H1 (cell line): Measurements from ENCODE around the gene SLC66A3. TPM values are rescaled to one million over a fixed set of nuclear protein-coding genes. Genes with fewer than 3 reads are reported as not detected.

Experiments
- JUND ChIP-seq: IDR thresholded peaks from 2 replicates; pipeline ENCODE4 v1.6.1; 2011; ENCODE audit warnings: mild to moderate bottlenecking, improper control_type of control experiment, low read length
- SIN3A ChIP-seq, 2 experiments: IDR thresholded peaks in 1 of 2; conservative IDR thresholded peaks in 1 of 2; 2 replicates each; pipeline ENCODE4 v1.6.1; 2011 to 2012; ENCODE audit warnings: low read length in 2 of 2, improper control_type of control experiment in 1 of 2, low read depth in 1 of 2, mild to moderate bottlenecking in 1 of 2
- polyA plus RNA-seq, 7 experiments: library from polyadenylated mRNA; depleted of rRNA in 3 of 7; stranded (reverse) in 5 of 7; unstranded in 2 of 7; fragments of >200 nt in 5 of 7; fragments of 200-250 nt in 2 of 7; gene quantifications; 1 replicate in 5 of 7; 2 replicates in 1 of 7; 4 replicates in 1 of 7; pipeline versions ENCODE4 v1.2.1 to v1.2.3, GENCODE V29; 2011 to 2013; ENCODE audit warnings: missing spikeins in 2 of 7, mixed read lengths in 2 of 7
- total RNA-seq: library from RNA; stranded (reverse); fragmentation: NEBNext Ultra II Directional; extraction: Animal tissue kit (Norgen Biotek cat#: 25700); gene quantifications from 2 replicates; pipeline ENCODE4 v1.2.1, GENCODE V29; 2021
- TF ChIP-seq, protein P1 (sequence below): fragments of 300-600 bp; sonication (generic); IDR thresholded peaks from 2 replicates; pipeline ENCODE4 v1.7.1; 2012; ENCODE audit warnings: low read length, moderate library complexity, mild to moderate bottlenecking, inconsistent platforms; ENCODE audit not compliant: insufficient replicate concordance

The SLC66A3 gene
- total and polyA plus RNA-seq, 2 of the 8 experiments (the other 6 are each of a cell fraction or from before 2014, with no cell fraction given) = 8.7 to 27.8 TPM

GRCh38 chr2:11214770-11215169, 59.5 kb downstream of the SLC66A3 start (continued):
- no peak for TF ChIP-seq JUND
- TF ChIP-seq, protein P1, sequence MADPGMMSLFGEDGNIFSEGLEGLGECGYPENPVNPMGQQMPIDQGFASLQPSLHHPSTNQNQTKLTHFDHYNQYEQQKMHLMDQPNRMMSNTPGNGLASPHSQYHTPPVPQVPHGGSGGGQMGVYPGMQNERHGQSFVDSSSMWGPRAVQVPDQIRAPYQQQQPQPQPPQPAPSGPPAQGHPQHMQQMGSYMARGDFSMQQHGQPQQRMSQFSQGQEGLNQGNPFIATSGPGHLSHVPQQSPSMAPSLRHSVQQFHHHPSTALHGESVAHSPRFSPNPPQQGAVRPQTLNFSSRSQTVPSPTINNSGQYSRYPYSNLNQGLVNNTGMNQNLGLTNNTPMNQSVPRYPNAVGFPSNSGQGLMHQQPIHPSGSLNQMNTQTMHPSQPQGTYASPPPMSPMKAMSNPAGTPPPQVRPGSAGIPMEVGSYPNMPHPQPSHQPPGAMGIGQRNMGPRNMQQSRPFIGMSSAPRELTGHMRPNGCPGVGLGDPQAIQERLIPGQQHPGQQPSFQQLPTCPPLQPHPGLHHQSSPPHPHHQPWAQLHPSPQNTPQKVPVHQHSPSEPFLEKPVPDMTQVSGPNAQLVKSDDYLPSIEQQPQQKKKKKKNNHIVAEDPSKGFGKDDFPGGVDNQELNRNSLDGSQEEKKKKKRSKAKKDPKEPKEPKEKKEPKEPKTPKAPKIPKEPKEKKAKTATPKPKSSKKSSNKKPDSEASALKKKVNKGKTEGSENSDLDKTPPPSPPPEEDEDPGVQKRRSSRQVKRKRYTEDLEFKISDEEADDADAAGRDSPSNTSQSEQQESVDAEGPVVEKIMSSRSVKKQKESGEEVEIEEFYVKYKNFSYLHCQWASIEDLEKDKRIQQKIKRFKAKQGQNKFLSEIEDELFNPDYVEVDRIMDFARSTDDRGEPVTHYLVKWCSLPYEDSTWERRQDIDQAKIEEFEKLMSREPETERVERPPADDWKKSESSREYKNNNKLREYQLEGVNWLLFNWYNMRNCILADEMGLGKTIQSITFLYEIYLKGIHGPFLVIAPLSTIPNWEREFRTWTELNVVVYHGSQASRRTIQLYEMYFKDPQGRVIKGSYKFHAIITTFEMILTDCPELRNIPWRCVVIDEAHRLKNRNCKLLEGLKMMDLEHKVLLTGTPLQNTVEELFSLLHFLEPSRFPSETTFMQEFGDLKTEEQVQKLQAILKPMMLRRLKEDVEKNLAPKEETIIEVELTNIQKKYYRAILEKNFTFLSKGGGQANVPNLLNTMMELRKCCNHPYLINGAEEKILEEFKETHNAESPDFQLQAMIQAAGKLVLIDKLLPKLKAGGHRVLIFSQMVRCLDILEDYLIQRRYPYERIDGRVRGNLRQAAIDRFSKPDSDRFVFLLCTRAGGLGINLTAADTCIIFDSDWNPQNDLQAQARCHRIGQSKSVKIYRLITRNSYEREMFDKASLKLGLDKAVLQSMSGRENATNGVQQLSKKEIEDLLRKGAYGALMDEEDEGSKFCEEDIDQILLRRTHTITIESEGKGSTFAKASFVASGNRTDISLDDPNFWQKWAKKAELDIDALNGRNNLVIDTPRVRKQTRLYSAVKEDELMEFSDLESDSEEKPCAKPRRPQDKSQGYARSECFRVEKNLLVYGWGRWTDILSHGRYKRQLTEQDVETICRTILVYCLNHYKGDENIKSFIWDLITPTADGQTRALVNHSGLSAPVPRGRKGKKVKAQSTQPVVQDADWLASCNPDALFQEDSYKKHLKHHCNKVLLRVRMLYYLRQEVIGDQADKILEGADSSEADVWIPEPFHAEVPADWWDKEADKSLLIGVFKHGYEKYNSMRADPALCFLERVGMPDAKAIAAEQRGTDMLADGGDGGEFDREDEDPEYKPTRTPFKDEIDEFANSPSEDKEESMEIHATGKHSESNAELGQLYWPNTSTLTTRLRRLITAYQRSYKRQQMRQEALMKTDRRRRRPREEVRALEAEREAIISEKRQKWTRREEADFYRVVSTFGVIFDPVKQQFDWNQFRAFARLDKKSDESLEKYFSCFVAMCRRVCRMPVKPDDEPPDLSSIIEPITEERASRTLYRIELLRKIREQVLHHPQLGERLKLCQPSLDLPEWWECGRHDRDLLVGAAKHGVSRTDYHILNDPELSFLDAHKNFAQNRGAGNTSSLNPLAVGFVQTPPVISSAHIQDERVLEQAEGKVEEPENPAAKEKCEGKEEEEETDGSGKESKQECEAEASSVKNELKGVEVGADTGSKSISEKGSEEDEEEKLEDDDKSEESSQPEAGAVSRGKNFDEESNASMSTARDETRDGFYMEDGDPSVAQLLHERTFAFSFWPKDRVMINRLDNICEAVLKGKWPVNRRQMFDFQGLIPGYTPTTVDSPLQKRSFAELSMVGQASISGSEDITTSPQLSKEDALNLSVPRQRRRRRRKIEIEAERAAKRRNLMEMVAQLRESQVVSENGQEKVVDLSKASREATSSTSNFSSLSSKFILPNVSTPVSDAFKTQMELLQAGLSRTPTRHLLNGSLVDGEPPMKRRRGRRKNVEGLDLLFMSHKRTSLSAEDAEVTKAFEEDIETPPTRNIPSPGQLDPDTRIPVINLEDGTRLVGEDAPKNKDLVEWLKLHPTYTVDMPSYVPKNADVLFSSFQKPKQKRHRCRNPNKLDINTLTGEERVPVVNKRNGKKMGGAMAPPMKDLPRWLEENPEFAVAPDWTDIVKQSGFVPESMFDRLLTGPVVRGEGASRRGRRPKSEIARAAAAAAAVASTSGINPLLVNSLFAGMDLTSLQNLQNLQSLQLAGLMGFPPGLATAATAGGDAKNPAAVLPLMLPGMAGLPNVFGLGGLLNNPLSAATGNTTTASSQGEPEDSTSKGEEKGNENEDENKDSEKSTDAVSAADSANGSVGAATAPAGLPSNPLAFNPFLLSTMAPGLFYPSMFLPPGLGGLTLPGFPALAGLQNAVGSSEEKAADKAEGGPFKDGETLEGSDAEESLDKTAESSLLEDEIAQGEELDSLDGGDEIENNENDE = no peak
- TF ChIP-seq SIN3A (conservative IDR thresholded peaks at IDR 0.05 in 1 of 2, IDR thresholded peaks at IDR 0.05 in 1 of 2; ENCODE audit: low read depth in 1 of 2, low read length in 2 of 2) = no peak
